Measurements from ENCODE around the gene CYP39A1.

The CYP39A1 gene

DNA sequence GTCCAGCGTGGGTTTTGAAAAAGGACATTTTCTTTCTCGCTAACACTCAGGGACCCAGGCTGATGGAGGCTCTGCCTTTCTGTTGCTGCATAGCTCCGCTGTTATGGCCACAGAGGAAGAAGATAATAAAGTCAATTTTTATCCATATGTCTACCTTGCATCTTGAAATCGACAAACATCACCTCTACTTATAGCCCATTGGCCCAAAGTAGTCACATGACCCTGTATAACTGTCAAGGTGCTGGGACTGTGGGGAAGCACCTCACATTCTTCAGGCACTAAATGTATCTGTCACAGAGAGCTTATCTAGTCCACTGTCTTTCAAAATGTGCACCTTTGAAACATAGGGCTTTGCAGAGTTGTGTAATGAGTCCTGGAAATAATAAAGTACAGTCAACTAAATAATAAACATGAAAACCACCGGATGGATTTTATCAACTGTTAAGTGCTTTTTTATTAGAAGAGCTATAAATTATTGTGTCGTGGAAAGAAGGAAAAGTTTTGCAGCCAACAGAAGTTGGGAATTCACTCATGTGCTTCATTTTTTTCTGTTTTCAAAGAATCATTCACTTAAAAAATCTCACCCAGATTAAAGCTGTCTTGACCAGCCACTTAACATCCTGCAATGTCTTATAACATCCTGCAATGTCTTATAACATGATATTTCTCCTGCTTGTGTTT, 113.7 kb downstream of the CYP39A1 start:
- Histone ChIP-seq H3K14ac (ENCODE audit: low read length) (no peak overlapping the region), H4K91ac (ENCODE audit: low read depth, low read length) (no peak overlapping the region), H4K8ac (ENCODE audit: low read depth, low read length) (no peak overlapping the region), H3K23ac (ENCODE audit: low read length) (no peak overlapping the region), H3K4me1 (ENCODE audit: control insufficient read depth in 1 of 2, insufficient read depth in 2 of 2, low read length in 2 of 2) (no peaks in the 10 kb centered on the region), H3K4ac (ENCODE audit: low read depth, low read length) (no peak overlapping the region), H3K9me3 (ENCODE audit: insufficient read depth, low read depth, low read length) (peaks cover 1% of the 10 kb centered on the region), H2BK12ac (ENCODE audit: low read length) (no peak overlapping the region), H2BK120ac (ENCODE audit: insufficient read depth, low read length, poor library complexity) (no peak overlapping the region), H3K9ac (ENCODE audit: low read length) (no peak overlapping the region), H3K4me2 (ENCODE audit: low read length) (no peak overlapping the region), H3K79me1 (ENCODE audit: low read length) (no peaks in the 10 kb centered on the region), H4K12ac (ENCODE audit: low read depth, low read length) (no peak overlapping the region), H3K18ac (ENCODE audit: low read length) (no peak overlapping the region), H3K27me3 (ENCODE audit: insufficient read depth, low read length) (no peaks in the 10 kb centered on the region), H3K4me3 (ENCODE audit: low read depth, low read length) (no peak overlapping the region), H2BK5ac (ENCODE audit: low read depth, low read length, poor library complexity) (no peak overlapping the region), H2AK5ac (ENCODE audit: low read length) (no peak overlapping the region), H3K36me3 (ENCODE audit: control insufficient read depth in 1 of 2, insufficient read depth in 2 of 2, low read length in 2 of 2) (no peaks in the 10 kb centered on the region), H2AFZ (ENCODE audit: insufficient read depth, low read length, poor library complexity) (no peak overlapping the region), H3K27ac (ENCODE audit: low read depth, low read length) (no peak overlapping the region), H3K79me2 (ENCODE audit: control insufficient read depth, insufficient read depth, low read length, poor library complexity) (no peaks in the 10 kb centered on the region)
- no CpG with 5 or more reads among the region's 6 CpGs for WGBS (ENCODE audit: extremely low coverage, insufficient coverage, insufficient read length)
- DNase-seq = no peak

- no peaks in the 10 kb centered on the region for H3K4me1 ChIP-seq (ENCODE audit: control insufficient read depth in 1 of 2, insufficient read depth in 2 of 2, low read length in 2 of 2)
- H3K27me3 ChIP-seq (ENCODE audit: insufficient read depth, low read length) = no peaks in the 10 kb centered on the region
- H3K4me3 ChIP-seq (ENCODE audit: low read depth, low read length) = no peak overlapping the region
- no peak overlapping the region for H3K27ac ChIP-seq (ENCODE audit: low read depth, low read length)
- no peak overlapping the region for H3K4me2 ChIP-seq (ENCODE audit: low read length)
- H4K8ac ChIP-seq (ENCODE audit: low read depth, low read length) = no peak overlapping the region
- H3K18ac ChIP-seq (ENCODE audit: low read length) = no peak overlapping the region
- H3K23ac ChIP-seq (ENCODE audit: low read length) = no peak overlapping the region
- DNase-seq = no peak
- no peak overlapping the region for H2BK12ac ChIP-seq (ENCODE audit: low read length)
- H3K79me1 ChIP-seq (ENCODE audit: low read length) = no peaks in the 10 kb centered on the region
- no peaks in the 10 kb centered on the region for H3K79me2 ChIP-seq (ENCODE audit: control insufficient read depth, insufficient read depth, low read length, poor library complexity)
- H2BK120ac ChIP-seq (ENCODE audit: insufficient read depth, low read length, poor library complexity) = no peak overlapping the region
- H3K9ac ChIP-seq (ENCODE audit: low read length) = no peak overlapping the region
- no peak overlapping the region for H2BK5ac ChIP-seq (ENCODE audit: low read depth, low read length, poor library complexity)
- WGBS (ENCODE audit: extremely low coverage, insufficient coverage, insufficient read length) = no CpG with 5 or more reads among the region's 3 CpGs
- no peak overlapping the region for H3K14ac ChIP-seq (ENCODE audit: low read length)
- no peaks in the 10 kb centered on the region for H3K36me3 ChIP-seq (ENCODE audit: control insufficient read depth in 1 of 2, insufficient read depth in 2 of 2, low read length in 2 of 2)
- no peak overlapping the region for H4K12ac ChIP-seq (ENCODE audit: low read depth, low read length)
- H2AK5ac ChIP-seq (ENCODE audit: low read length) = no peak overlapping the region
- no peak overlapping the region for H4K91ac ChIP-seq (ENCODE audit: low read depth, low read length)
- no peak overlapping the region for H2AFZ ChIP-seq (ENCODE audit: insufficient read depth, low read length, poor library complexity)
- no peak overlapping the region for H3K4ac ChIP-seq (ENCODE audit: low read depth, low read length)
- no peaks in the 10 kb centered on the region for H3K9me3 ChIP-seq (ENCODE audit: insufficient read depth, low read depth, low read length)
Measured at GRCh38 chr6:46530896-46531295, 121.7 kb downstream of the CYP39A1 start.

GRCh38 chr6:46528961-46529750, 123.5 kb downstream of the CYP39A1 start:
- Histone ChIP-seq H3K79me1 (ENCODE audit: low read length) (no peaks in the 10 kb centered on the region), H3K79me2 (ENCODE audit: control insufficient read depth, insufficient read depth, low read length, poor library complexity) (no peaks in the 10 kb centered on the region), H3K4me2 (ENCODE audit: low read length) (no peak overlapping the region), H3K36me3 (ENCODE audit: control insufficient read depth in 1 of 2, insufficient read depth in 2 of 2, low read length in 2 of 2) (no peaks in the 10 kb centered on the region), H3K4me1 (ENCODE audit: control insufficient read depth in 1 of 2, insufficient read depth in 2 of 2, low read length in 2 of 2) (no peaks in the 10 kb centered on the region), H2BK5ac (ENCODE audit: low read depth, low read length, poor library complexity) (no peak overlapping the region), H2AK5ac (ENCODE audit: low read length) (no peak overlapping the region), H2AFZ (ENCODE audit: insufficient read depth, low read length, poor library complexity) (no peak overlapping the region), H3K4me3 (ENCODE audit: low read depth, low read length) (no peak overlapping the region), H4K91ac (ENCODE audit: low read depth, low read length) (no peak overlapping the region), H2BK120ac (ENCODE audit: insufficient read depth, low read length, poor library complexity) (no peak overlapping the region), H4K12ac (ENCODE audit: low read depth, low read length) (no peak overlapping the region), H3K9ac (ENCODE audit: low read length) (no peak overlapping the region), H3K4ac (ENCODE audit: low read depth, low read length) (no peak overlapping the region), H4K8ac (ENCODE audit: low read depth, low read length) (no peak overlapping the region), H3K27me3 (ENCODE audit: insufficient read depth, low read length) (no peaks in the 10 kb centered on the region), H3K9me3 (ENCODE audit: insufficient read depth, low read depth, low read length) (no peaks in the 10 kb centered on the region), H3K18ac (ENCODE audit: low read length) (no peak overlapping the region), H2BK12ac (ENCODE audit: low read length) (no peak overlapping the region), H3K23ac (ENCODE audit: low read length) (no peak overlapping the region), H3K27ac (ENCODE audit: low read depth, low read length) (no peak overlapping the region), H3K14ac (ENCODE audit: low read length) (no peak overlapping the region)
- WGBS (ENCODE audit: extremely low coverage, insufficient coverage, insufficient read length) = no CpG with 5 or more reads among the region's 3 CpGs
- DNase-seq = peak; percentile 80 to 91

- no peak for DNase-seq
- H3K79me1 ChIP-seq (ENCODE audit: low read length) = no peaks in the 10 kb centered on the region
- H2BK5ac ChIP-seq (ENCODE audit: low read depth, low read length, poor library complexity) = no peak overlapping the region
- H2BK12ac ChIP-seq (ENCODE audit: low read length) = no peak overlapping the region
- no peak overlapping the region for H3K23ac ChIP-seq (ENCODE audit: low read length)
- no peaks in the 10 kb centered on the region for H3K79me2 ChIP-seq (ENCODE audit: control insufficient read depth, insufficient read depth, low read length, poor library complexity)
- H3K4me1 ChIP-seq (ENCODE audit: control insufficient read depth in 1 of 2, insufficient read depth in 2 of 2, low read length in 2 of 2) = no peaks in the 10 kb centered on the region
- H4K91ac ChIP-seq (ENCODE audit: low read depth, low read length) = no peak overlapping the region
- H2BK120ac ChIP-seq (ENCODE audit: insufficient read depth, low read length, poor library complexity) = no peak overlapping the region
- no peak overlapping the region for H4K12ac ChIP-seq (ENCODE audit: low read depth, low read length)
- no peaks in the 10 kb centered on the region for H3K9me3 ChIP-seq (ENCODE audit: insufficient read depth, low read depth, low read length)
- H2AFZ ChIP-seq (ENCODE audit: insufficient read depth, low read length, poor library complexity) = no peak overlapping the region
- no peak overlapping the region for H2AK5ac ChIP-seq (ENCODE audit: low read length)
- H3K18ac ChIP-seq (ENCODE audit: low read length) = no peak overlapping the region
- no peak overlapping the region for H3K14ac ChIP-seq (ENCODE audit: low read length)
- no peak overlapping the region for H3K27ac ChIP-seq (ENCODE audit: low read depth, low read length)
- no peak overlapping the region for H3K4me2 ChIP-seq (ENCODE audit: low read length)
- H4K8ac ChIP-seq (ENCODE audit: low read depth, low read length) = no peak overlapping the region
- H3K4ac ChIP-seq (ENCODE audit: low read depth, low read length) = no peak overlapping the region
- no peak overlapping the region for H3K4me3 ChIP-seq (ENCODE audit: low read depth, low read length)
- H3K9ac ChIP-seq (ENCODE audit: low read length) = no peak overlapping the region
- no CpG with 5 or more reads among the region's 2 CpGs for WGBS (ENCODE audit: extremely low coverage, insufficient coverage, insufficient read length)
- H3K27me3 ChIP-seq (ENCODE audit: insufficient read depth, low read length) = no peaks in the 10 kb centered on the region
- no peaks in the 10 kb centered on the region for H3K36me3 ChIP-seq (ENCODE audit: control insufficient read depth in 1 of 2, insufficient read depth in 2 of 2, low read length in 2 of 2)
Measured at GRCh38 chr6:46526607-46527006, 126.0 kb downstream of the CYP39A1 start.
